GM19099 (cell line): ENCODE data around the gene PER3.

ENCODE experiments used
- POLR2A ChIP-seq: IDR thresholded peaks from 3 replicates; pipeline ENCODE4 v1.6.1; 2011; ENCODE audit warnings: low read depth; ENCODE audit not compliant: insufficient read length; ENCODE audit errors: extremely low read depth

Gene PER3

DNA sequence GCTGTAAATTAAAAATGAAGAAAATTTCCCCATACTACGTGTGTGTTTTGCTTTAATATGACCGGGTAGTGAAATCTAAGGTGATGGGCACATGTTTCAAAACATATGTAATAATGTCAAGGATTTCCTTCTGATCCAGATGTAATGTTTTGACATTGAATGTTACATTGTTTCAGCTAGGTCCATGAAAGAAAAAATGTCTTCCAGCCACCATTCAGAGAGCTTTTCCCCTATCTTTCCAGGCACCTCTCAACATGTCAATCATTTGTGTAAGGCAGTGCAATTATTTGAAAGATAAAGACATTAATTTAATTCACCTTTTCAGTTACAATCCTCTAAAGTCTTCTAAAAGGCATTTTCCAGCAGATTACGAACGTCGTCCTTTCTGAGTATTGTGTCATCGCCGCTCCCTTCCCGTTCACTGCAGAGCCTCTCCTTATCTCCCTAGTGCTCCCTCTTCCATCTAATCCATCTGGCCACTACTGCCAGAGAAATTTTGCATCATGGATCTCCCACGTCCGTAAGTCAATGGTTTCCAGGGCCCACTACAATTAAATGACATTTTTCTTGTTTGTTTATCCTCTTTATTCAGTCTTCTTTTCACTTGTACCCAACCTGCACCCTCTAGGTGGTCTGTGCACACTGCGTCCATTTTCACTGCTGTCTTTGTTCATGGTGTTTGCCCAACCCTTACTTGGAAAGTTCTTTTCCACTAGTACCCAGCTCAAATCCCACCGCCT is 14.2 kb upstream of the PER3 start:
- no peak for TF ChIP-seq POLR2A

DNA sequence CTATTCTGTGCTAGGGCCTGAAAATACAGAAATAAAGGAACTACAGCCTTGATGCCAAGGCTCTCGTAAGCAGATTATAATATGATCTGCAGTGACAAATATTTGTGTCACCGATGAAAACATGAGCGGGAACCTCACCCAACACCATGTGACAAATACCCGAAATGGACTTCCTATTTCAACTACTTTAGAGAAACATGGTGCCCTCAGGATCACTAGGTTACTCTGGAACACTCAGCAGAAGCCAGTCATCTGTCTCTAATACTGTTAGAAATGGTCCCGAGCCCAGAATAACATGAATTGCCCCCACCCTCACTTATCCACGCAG is 13.5 kb upstream of the PER3 start:
- no peak for TF ChIP-seq POLR2A

GRCh38 chr1:7770997-7771822 is 12.9 kb upstream of the PER3 start, which contains the start of gene VAMP3:
Gene VAMP3, plus strand, starts transcription at chr1:7771296. Its CDS starts 88 bp downstream, at chr1:7771384.
- TF ChIP-seq POLR2A: peak; percentile 56

- TF ChIP-seq POLR2A: no peak
Observed at GRCh38 chr1:7771823-7772299, 12.2 kb upstream of the PER3 start.

- no peak for TF ChIP-seq POLR2A
Observed at GRCh38 chr1:7777591-7777990, 6.5 kb upstream of the PER3 start.

GRCh38 chr1:7778133-7778628 is 5.9 kb upstream of the PER3 start:
- TF ChIP-seq POLR2A: no peak

- no peak for TF ChIP-seq POLR2A
Observed at GRCh38 chr1:7780976-7781375, 3.1 kb upstream of the PER3 start.

DNA sequence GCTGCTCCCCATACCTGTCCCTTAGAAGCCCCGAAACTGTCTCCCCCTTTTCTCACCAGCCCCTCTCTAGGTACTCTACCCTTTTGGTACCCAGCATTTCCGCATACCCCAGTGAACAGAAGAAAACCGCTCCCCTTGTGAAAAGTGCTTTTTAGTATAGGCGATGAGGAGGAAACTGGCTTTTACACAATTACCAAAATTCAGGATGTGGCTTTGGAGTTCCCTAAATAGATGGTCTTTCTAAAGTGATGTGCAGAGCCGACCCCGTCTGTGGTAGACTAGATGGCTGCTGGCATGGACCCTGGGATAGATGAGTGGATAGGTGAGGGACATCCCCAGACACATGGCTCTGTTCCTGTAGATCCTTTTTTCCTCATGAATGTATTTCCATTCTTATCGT is 2.6 kb upstream of the PER3 start:
- no peak for TF ChIP-seq POLR2A

GRCh38 chr1:7781923-7782495 is 2.1 kb upstream of the PER3 start:
- TF ChIP-seq POLR2A: no peak

- TF ChIP-seq POLR2A: no peak
Observed at GRCh38 chr1:7783178-7783711, 846 bp upstream of the PER3 start.

GRCh38 chr1:7784492-7785071 is 491 bp downstream of the PER3 start:
- TF ChIP-seq POLR2A: no peak

DNA sequence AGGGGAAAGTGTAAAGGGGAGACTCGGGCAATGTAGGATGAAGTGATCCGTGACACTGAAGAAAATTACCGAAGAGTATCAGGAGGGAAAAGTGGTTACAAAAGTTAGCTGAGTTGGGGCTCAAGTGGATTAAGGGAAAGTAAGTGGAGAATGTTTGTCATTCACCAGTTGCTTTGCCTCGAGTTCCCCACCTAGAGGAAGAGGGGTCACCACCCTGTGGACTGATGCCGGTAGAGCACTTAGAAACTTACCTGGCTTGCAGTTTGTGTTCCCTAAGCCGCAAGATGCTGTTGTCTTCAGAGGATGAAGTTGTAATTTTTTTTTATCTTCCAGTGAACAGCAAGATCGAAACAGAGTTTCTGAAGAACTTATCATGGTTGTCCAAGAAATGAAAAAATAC is 1.0 kb downstream of the PER3 start:
- no peak for TF ChIP-seq POLR2A

DNA sequence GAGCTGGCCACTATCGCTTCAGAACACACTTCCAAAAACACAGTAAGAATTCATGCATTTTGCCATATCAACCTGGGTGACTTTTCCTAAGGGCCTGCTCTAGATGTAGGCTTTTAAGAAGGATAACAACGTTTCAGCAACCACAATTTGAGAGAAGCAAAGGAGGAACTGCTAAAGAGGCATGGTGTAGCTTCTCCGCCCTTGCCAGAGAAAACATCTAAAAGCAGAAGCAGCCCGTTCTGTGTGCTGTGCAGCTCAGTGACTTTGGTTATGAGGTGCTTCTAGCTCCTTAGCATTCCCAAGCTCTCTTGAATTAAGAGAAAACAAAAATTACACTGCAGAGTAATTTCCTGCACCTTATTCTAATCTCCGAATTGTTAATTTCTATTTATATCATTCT is 2.7 kb downstream of the PER3 start:
- no peak for TF ChIP-seq POLR2A

GRCh38 chr1:7789828-7790227 is 5.7 kb downstream of the PER3 start:
- no peak for TF ChIP-seq POLR2A

- TF ChIP-seq POLR2A: no peak
Observed at GRCh38 chr1:7795406-7795805, 11.3 kb downstream of the PER3 start.

GRCh38 chr1:7805460-7805859 is 21.4 kb downstream of the PER3 start:
- TF ChIP-seq POLR2A: no peak
